ENCODE measurements around the gene PRAF2. TPM values are rescaled to one million over a fixed set of nuclear protein-coding genes. Genes with fewer than 3 reads are reported as not detected.

The PRAF2 gene
- total RNA-seq, 1 donor from 2014 or later, result 48.4 TPM

DNA sequence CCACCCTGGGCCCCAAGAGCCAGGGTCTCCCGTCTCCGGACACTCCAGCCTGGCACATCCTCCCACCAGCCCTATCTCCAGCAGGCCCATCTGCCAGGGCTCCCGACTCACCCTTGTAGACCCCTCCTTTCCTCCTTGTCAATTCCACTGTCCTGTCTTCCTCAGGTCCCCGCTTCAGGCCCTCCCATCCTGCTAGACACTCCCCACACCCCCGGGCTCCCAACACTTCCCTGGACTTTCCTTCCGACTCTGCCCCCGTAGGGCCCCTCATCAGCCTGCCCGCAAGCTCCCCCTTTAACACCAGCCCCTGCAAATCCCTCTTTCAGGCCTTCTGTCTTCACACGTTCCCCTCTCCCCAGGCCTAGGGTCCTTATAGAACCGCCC lies 1.1 kb downstream of the PRAF2 start:
- no peak for DNase-seq (ENCODE audit: low spot score in 2 of 2)
- intact Hi-C loops (cut with DNase I), result loop anchor here (2.0 kb wide), 1 partner anchor 30 kb away; the partner anchor contains the start of gene TFE3
- TF ChIP-seq, protein P1, sequence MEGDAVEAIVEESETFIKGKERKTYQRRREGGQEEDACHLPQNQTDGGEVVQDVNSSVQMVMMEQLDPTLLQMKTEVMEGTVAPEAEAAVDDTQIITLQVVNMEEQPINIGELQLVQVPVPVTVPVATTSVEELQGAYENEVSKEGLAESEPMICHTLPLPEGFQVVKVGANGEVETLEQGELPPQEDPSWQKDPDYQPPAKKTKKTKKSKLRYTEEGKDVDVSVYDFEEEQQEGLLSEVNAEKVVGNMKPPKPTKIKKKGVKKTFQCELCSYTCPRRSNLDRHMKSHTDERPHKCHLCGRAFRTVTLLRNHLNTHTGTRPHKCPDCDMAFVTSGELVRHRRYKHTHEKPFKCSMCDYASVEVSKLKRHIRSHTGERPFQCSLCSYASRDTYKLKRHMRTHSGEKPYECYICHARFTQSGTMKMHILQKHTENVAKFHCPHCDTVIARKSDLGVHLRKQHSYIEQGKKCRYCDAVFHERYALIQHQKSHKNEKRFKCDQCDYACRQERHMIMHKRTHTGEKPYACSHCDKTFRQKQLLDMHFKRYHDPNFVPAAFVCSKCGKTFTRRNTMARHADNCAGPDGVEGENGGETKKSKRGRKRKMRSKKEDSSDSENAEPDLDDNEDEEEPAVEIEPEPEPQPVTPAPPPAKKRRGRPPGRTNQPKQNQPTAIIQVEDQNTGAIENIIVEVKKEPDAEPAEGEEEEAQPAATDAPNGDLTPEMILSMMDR (IDR thresholded peaks at IDR 0.05), result no peak
- Histone ChIP-seq H3K9me3 (no peaks in the 10 kb centered on the region), H3K4me1 (peaks cover 0 to 2% of the 10 kb centered on the region in 2 donors), H3K27ac (peak overlapping the region; percentile 8 to 57), H3K27me3 (no peaks in the 10 kb centered on the region), H3K4me3 (peak overlapping the region; percentile 63 to 72), H3K36me3 (peaks cover 8 to 13% of the 10 kb centered on the region in 2 donors)

DNA sequence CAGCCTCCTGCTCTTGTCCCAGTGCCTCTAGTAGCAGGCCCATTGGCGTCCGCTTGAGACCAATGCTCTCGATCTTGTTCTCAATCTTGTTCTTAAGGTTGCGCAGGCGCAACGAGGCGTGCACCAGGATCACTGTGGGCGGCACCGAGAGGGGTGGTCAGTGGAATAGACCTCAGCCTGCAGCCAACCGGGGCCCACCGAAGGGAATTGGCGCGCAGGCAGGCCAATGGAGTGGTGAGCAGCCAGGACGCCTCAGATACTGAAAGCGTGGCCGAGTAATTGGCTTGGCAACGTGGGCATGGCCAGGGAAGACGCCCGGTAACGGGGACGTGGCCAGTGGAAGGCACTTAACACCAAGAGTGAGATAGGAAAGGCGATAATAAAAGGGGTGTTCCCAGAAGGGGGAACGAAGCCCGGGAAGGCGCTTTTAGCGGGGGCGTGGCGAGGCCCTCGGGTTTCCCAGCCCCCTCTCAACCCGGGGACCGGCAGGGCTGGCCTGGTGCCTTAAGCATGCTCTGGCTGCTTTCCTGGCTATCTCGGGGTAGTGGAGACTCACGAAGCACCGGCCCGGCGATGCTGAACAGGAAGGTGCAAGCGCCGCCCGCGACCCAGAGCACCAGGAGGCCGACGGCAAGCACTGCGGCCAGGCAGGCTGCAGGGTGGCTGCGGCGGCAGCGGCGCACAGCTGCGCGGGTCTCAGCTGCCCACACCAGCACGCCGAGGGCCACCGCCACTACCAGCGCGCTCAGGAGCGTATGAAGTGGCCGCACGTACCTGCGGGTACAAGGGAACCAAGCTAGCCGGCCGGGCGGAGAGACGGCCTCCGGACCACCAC lies 1.7 kb downstream of the PRAF2 start:
- peaks cover 3 to 7% of the 10 kb centered on the region in 2 donors for H3K36me3 ChIP-seq
- no peaks in the 10 kb centered on the region for H3K27me3 ChIP-seq
- DNase-seq (ENCODE audit: low spot score in 2 of 2), result peak; percentile 21 to 89
- intact Hi-C loops (cut with DNase I), result loop anchor here (2.0 kb wide), 1 partner anchor 29 kb away; the partner anchor contains the start of gene TFE3
- TF ChIP-seq, protein P1 (IDR thresholded peaks at IDR 0.05), result no peak
- peaks cover 0 to 2% of the 10 kb centered on the region in 2 donors for H3K4me1 ChIP-seq
- peak overlapping the region; percentile 63 to 72 for H3K4me3 ChIP-seq
- no peaks in the 10 kb centered on the region for H3K9me3 ChIP-seq
- peak overlapping the region; percentile 8 to 57 for H3K27ac ChIP-seq

DNA sequence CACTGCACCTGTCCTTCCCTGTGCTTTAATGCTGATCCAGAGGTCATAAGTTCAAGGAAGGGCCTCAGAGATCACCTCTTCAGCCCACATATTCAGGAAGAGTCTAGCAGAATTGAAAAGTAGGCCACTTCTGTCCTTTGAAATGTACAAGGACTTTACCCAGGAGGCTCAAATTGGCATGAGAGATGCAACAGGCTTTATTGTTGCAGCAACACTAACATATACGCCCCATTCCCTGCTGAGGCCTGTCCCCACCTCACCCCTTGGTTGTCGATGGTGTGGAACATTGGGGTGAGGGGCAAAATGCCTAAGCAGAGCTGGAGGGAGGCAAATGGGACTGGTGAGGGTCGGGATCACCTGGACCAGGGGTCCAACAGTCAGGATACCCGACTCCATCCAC lies 2.8 kb downstream of the PRAF2 start:
- H3K27ac ChIP-seq, result no peak overlapping the region
- no peaks in the 10 kb centered on the region for H3K27me3 ChIP-seq
- no peak overlapping the region for H3K4me3 ChIP-seq
- peaks cover 0 to 2% of the 10 kb centered on the region in 2 donors for H3K4me1 ChIP-seq
- TF ChIP-seq, protein P1 (IDR thresholded peaks at IDR 0.05), result no peak
- peaks cover 0 to 3% of the 10 kb centered on the region in 2 donors for H3K36me3 ChIP-seq
- intact Hi-C loops (cut with DNase I), result no loop called here
- DNase-seq (ENCODE audit: low spot score in 2 of 2), result no peak
- H3K9me3 ChIP-seq, result no peaks in the 10 kb centered on the region

DNA sequence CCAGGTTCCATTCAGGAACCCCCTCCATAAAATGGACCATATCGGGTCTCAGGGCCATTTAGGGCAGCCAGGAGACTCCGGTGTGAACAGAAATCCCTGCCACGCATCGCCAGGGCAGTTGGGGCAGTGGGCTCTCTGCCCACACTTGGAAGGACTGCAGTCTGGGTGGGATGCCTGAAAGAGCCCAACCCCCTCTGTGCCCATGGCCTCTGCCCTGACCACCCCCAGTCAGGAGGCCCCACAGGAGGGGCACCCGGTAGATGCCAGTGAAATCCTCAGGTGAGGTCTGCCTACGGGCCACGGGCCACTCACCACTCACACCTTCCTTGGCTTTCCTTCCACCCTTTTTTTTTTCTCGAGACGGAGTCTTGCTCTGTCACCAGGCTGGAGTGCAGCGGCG lies 4.8 kb downstream of the PRAF2 start:
- TF ChIP-seq, protein P1 (IDR thresholded peaks at IDR 0.05), result no peak
- Histone ChIP-seq H3K27me3 (no peaks in the 10 kb centered on the region), H3K36me3 (peaks cover 3 to 5% of the 10 kb centered on the region in 2 donors), H3K4me3 (no peak overlapping the region), H3K27ac (no peak overlapping the region), H3K4me1 (peaks cover 0 to 2% of the 10 kb centered on the region in 2 donors), H3K9me3 (no peaks in the 10 kb centered on the region)
- intact Hi-C loops (cut with DNase I), result no loop called here
- DNase-seq (ENCODE audit: low spot score in 2 of 2), result no peak

DNA sequence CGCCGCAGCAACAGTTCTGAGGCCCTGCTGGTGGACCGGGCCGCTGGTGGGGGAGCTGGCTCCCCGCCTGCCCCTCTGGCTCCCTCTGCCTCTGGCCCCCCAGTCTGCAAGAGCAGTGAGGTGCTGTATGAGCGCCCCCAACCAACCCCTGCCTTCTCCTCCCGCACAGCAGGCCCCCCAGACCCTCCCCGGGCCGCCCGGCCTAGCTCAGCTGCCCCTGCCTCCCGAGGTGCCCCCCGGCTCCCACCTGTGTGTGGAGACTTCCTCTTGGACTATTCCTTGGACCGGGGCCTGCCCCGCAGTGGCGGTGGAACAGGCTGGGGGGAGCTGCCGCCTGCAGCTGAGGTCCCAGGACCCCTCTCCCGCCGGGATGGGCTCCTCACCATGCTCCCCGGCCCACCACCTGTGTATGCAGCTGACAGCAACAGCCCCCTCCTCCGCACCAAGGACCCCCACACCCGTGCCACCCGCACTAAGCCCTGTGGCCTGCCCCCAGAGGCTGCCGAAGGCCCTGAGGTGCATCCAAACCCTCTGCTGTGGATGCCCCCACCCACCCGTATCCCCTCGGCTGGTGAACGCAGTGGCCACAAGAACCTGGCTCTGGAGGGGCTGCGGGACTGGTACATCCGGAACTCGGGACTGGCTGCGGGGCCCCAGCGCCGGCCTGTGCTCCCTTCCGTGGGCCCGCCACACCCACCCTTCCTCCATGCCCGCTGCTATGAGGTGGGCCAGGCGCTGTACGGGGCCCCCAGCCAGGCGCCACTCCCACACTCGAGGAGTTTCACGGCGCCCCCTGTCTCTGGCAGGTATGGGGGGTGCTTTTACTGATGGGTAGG lies 6.3 kb downstream of the PRAF2 start:
- no peak overlapping the region for H3K27ac ChIP-seq
- intact Hi-C loops (cut with DNase I), result no loop called here
- H3K9me3 ChIP-seq, result no peaks in the 10 kb centered on the region
- H3K4me3 ChIP-seq, result no peak overlapping the region
- TF ChIP-seq, protein P1 (IDR thresholded peaks at IDR 0.05), result no peak
- peaks cover 3 to 11% of the 10 kb centered on the region in 2 donors for H3K36me3 ChIP-seq
- no peaks in the 10 kb centered on the region for H3K27me3 ChIP-seq
- DNase-seq (ENCODE audit: low spot score in 2 of 2), result no peak
- H3K4me1 ChIP-seq, result no peaks in the 10 kb centered on the region
